Epithelial cell of esophagus (primary cell): Measurements from ENCODE around the gene NUP50.

Source experiments
- DNase-seq: peaks from one replicate; pipeline ENCODE4 v3.0.0; 2010; ENCODE audit warnings: low read depth
- H3K4me3 ChIP-seq: 2 replicates; pipeline ENCODE4 v1.5.1; 2011; ENCODE audit warnings: mild to moderate bottlenecking, low read length, control low read depth
- CTCF ChIP-seq: IDR thresholded peaks from 2 replicates; pipeline ENCODE4 v1.5.1; 2011; ENCODE audit warnings: low read depth, mild to moderate bottlenecking, low read length, control low read depth, inconsistent platforms; ENCODE audit not compliant: insufficient read depth; ENCODE audit errors: missing control alignments

Gene NUP50

GRCh38 chr22:45208993-45209838 lies 45.5 kb downstream of the NUP50 start:
- no peak overlapping the region for H3K4me3 ChIP-seq
- TF ChIP-seq CTCF, result peak; percentile 62
- peak; percentile 59 for DNase-seq

- TF ChIP-seq CTCF, result no peak
- H3K4me3 ChIP-seq, result no peak overlapping the region
- no peak for DNase-seq
These were observed 46.4 kb downstream of the NUP50 start for GRCh38 chr22:45210174-45210573.

- no peak for TF ChIP-seq CTCF
- H3K4me3 ChIP-seq, result no peak overlapping the region
- DNase-seq, result no peak
These were observed 46.9 kb downstream of the NUP50 start for GRCh38 chr22:45210577-45210976.

GRCh38 chr22:45210991-45211390 lies 47.3 kb downstream of the NUP50 start:
- TF ChIP-seq CTCF, result no peak
- no peak overlapping the region for H3K4me3 ChIP-seq
- DNase-seq, result no peak

GRCh38 chr22:45211435-45211834 lies 47.7 kb downstream of the NUP50 start:
- no peak for DNase-seq
- no peak for TF ChIP-seq CTCF
- no peak overlapping the region for H3K4me3 ChIP-seq

- no peak for TF ChIP-seq CTCF
- no peak overlapping the region for H3K4me3 ChIP-seq
These were observed 48.1 kb downstream of the NUP50 start for GRCh38 chr22:45211848-45212247.

GRCh38 chr22:45212306-45212709 lies 48.6 kb downstream of the NUP50 start:
- H3K4me3 ChIP-seq, result peak overlapping the region; percentile 5
- peak; percentile 85 for DNase-seq
- TF ChIP-seq CTCF, result no peak

More at GRCh38 chr22:45211848-45212247, 48.1 kb downstream of the NUP50 start:
- no peak for DNase-seq
